GM19328 (cell line): ENCODE data around the gene OBSCN.
"Not testable (repeated sequence)": the region's sequence is repeated elsewhere in the genome, so short reads cannot be mapped to it uniquely, and the experiment has no call there.

Source experiments
- ATAC-seq: cut with Tn5 transposase; IDR thresholded peaks from one replicate; pipeline ENCODE4 v1.9.1; 2021; ENCODE audit warnings: mild to moderate bottlenecking, moderate library complexity; ENCODE audit not compliant: unreplicated experiment

Gene OBSCN

GRCh38 chr1:228182296-228183030 lies 25.4 kb upstream of the OBSCN start:
- ATAC-seq, result no peak

DNA sequence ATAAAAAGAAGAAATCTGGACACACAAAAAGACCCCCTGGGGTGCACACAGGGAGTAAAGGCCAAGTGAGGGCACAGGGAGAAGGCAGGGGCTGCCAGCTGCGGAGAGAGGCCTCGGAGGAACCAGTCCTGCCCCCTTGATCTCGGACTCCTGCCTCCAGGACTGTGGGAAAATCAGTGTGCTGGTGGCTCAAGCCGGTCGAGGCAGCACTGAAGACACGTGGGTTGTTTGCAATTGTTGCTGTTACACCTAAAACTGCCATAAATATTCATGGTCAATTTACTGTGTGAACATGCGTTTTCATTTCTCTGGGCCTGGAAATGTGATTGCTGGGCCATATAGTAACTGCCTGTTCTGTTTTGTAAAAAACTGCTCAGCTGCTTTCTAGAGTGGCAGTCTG lies 23.7 kb upstream of the OBSCN start:
- ATAC-seq, result no peak

GRCh38 chr1:228185641-228185965 lies 22.2 kb upstream of the OBSCN start:
- ATAC-seq, result no peak

GRCh38 chr1:228188249-228188648 lies 19.6 kb upstream of the OBSCN start:
- ATAC-seq, result not testable (repeated sequence)

- ATAC-seq, result no peak
Observed at GRCh38 chr1:228190182-228190581, 17.7 kb upstream of the OBSCN start.

DNA sequence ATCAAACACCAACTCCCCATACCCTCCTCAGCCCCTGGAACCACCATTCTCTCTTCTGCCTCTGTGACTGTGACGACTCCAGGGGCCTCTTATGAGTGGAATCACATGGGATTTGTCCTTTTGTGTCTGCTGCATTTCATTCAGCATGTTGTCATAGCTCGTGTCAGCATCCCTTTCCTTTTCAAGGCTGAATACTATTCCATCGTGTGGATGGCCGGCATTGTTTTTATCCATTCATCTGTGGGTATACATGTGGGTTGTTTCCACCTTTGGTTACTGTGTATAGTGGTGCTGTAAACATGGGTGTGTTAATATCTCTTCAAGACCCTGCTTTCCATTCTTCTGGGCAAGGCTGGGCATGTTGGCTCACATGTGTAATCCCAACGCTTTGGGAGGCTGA lies 17.1 kb upstream of the OBSCN start:
- ATAC-seq, result no peak

GRCh38 chr1:228194436-228194835 lies 13.4 kb upstream of the OBSCN start:
- no peak for ATAC-seq

- no peak for ATAC-seq
Observed at GRCh38 chr1:228194921-228195812, 12.7 kb upstream of the OBSCN start.

DNA sequence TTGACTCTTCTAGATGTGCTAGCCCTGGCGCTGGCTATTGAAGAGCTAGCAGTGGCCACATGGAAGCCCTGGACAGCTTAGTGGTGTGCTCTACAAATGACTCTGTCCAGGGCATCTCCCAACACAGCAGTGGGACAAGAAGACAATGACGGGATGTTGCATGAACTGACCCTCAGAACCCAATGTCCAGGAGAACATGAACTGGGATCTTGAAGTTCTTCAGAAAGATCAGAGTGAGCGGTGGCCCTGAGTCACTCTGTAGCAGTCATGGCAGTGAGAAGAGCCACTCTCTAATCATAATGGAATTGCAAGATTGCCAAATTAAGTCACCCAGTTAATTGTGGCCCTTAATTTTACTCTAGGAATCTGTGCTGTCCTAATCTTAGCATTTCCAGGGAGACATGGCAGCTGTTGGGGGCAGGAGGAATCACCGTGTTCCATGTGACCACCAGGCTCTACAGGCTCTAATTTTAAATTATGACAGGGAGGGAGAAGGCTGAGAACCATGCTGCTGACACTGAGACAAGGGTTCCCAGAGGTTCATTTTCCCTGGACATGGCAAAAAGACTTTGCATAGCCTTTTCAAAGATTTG lies 10.2 kb upstream of the OBSCN start:
- ATAC-seq, result no peak

DNA sequence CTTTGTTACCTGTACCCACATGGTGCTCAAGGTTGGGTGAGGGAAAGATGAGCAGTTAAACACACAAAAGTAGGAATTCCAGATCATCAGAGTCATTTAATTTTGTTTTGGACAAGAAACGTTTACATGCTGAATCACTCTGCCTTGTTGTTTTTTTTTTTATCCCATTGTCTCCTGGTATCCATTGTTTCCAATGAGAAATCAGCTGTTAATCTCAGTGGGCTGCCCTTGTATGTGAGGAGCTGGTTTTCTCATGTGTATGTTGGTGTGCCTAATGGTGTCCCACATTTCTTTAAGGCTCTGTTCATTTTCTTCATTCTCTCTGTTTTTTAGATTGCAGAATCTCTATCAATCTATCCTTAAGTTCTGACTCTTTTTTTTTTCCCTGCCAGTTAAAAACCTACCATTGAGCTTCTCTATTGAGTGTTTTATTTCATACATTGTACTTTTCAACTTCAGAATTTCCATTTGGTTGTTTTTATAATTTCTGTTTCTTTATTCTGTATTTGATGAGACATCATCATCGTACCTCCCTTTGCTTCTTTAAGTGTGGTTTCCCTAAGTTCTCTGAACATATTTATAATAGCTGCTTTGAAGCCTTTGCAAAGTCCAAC lies 8.8 kb upstream of the OBSCN start:
- no peak for ATAC-seq

GRCh38 chr1:228204958-228205357 lies 2.9 kb upstream of the OBSCN start:
- ATAC-seq, result no peak

GRCh38 chr1:228205526-228206436 lies 2.1 kb upstream of the OBSCN start:
- ATAC-seq, result no peak

DNA sequence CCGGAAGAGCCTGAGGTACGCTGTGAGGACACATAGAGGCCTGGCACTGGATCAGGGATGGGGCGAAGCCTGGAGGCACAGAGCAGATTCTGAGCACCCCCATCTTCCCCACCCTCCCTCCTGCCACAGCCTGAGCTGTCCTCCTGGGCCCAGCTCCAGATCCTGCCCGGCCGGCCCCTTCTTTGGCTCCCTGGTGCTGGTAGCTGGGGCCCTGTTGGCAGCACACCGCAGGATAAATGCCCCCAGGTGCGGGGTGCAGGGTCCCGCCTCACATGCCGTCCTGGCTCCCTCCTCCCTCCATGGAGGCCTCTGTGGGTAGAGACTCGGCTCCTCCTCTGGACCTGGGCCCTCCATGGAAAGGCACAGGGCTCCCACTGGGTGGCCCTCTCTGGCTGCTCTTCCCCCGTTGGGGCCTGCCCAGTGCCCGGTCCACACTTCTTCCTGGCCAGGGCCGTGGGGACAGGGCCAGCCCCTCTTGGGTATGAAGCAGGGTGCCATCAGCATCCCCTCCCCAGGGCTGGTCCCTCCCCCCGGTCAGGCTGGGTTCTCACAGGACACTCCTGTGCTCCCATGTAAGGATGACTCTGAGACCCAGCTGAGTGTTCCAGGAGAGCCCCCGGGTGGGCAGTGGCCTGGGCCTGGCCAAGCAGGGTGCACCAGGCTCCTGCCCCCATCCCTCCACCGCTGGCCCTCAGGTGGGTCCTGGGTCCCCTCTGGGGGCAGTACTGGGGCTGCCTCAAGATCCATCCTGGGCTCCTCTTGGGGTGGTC lies 1.1 kb upstream of the OBSCN start:
- no peak for ATAC-seq

DNA sequence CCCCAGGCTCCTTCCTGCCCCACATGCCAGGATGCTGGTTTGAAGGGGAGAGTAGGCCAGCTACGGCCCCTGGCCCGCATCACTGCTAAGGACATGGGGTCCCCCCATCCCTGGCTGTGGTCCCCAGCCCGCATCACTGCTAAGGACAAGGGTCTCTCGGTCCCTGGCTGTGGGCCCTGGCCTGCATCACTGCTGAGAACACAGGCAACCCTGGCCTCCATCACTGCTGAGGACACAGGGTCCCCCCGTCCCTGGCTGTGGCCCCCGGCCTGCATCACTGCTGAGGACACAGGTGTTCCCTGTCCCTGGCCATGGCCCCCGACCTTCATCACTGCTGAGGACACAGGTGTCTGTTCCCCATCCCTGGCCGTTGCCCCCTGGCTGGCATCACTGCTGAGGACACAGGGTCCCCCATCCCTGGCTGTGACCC lies 448 bp upstream of the OBSCN start:
- ATAC-seq, result no peak

- ATAC-seq, result no peak
Observed at GRCh38 chr1:228208831-228209551, 1.1 kb downstream of the OBSCN start.

- ATAC-seq, result no peak
Observed at GRCh38 chr1:228209657-228210056, 1.8 kb downstream of the OBSCN start.

- no peak for ATAC-seq
Observed at GRCh38 chr1:228210076-228210651, 2.3 kb downstream of the OBSCN start.

- no peak for ATAC-seq
Observed at GRCh38 chr1:228210712-228211530, 3.1 kb downstream of the OBSCN start.
